HepG2 (cell line): Measurements from ENCODE around the gene DDX1. TPM values are rescaled to one million over a fixed set of nuclear protein-coding genes. Genes with fewer than 3 reads are reported as not detected.

Source experiments
- ATAC-seq: fragments of 200-7000 bp; cut with Tn5 transposase; 3 replicates; pipeline ENCODE4 v1.9.1; 2020; ENCODE audit warnings: mild to moderate bottlenecking, moderate library complexity
- BruUV-seq: library from RNA; stranded (reverse); fragments of 400-500 nt; replicated peaks from 2 replicates; lab custom pipeline; 2021; lab: Mats Ljungman, UMichigan
- CTCF ChIA-PET: fragments of 300-600 bp; formaldehyde crosslinking; extraction: SDS; loops from one replicate; lab custom pipeline; 2021; ENCODE audit warnings: low total read pairs, inconsistent platforms, low intra/inter-chr PET ratio; lab: Yijun Ruan, JAX
- POLR2A ChIA-PET: fragments of 350-600 bp; sonication (Branson Sonifier 250); formaldehyde crosslinking; loops from one replicate; lab custom pipeline; 2020; ENCODE audit warnings: antibody characterized with exemption, inconsistent platforms; lab: Yijun Ruan, JAX
- DNase-seq: peaks from one replicate; pipeline ENCODE4 v3.0.0-alpha.2; 2015; ENCODE audit warnings: low spot score
- FAIRE-seq: peaks from 3 replicates; lab custom pipeline; 2011; peaks lifted over from hg19 to GRCh38; lab: Jason Lieb, UNC
- H2AFZ ChIP-seq: one replicate; pipeline ENCODE4 v1.6.1; 2011; ENCODE audit warnings: low read length, inconsistent platforms
- H3K27ac ChIP-seq: fragments of 300-600 bp; 3 replicates; pipeline ENCODE4 v1.8.0; 2011; ENCODE audit warnings: mixed run types, mild to moderate bottlenecking, mixed read lengths, low read length, inconsistent platforms; ENCODE audit not compliant: insufficient read depth; ENCODE audit errors: extremely low read length
- H3K27me3 ChIP-seq, 2 experiments: fragments of 200-600 bp in 1 of 2; 2 replicates in 1 of 2; 3 replicates in 1 of 2; pipeline versions ENCODE4 v1.6.0 to v1.8.0; 2011; ENCODE audit warnings: low read length in 2 of 2, mild to moderate bottlenecking in 2 of 2, moderate library complexity in 2 of 2, inconsistent platforms in 1 of 2; ENCODE audit not compliant: insufficient read depth in 2 of 2, control insufficient read depth in 1 of 2
- H3K36me3 ChIP-seq, 2 experiments: fragments of 200-600 bp in 1 of 2; replicated peaks in 1 of 2; 2 replicates in 1 of 2; 3 replicates in 1 of 2; pipeline versions ENCODE4 v1.5.1 to v1.8.0; 2011; ENCODE audit warnings: low read length in 2 of 2, inconsistent platforms in 1 of 2; ENCODE audit not compliant: insufficient read depth in 2 of 2, control insufficient read depth in 1 of 2
- H3K4me1 ChIP-seq: 2 replicates; pipeline ENCODE4 v1.5.1; 2012; ENCODE audit warnings: low read length, inconsistent platforms; ENCODE audit not compliant: insufficient read depth
- H3K4me2 ChIP-seq: 2 replicates; pipeline ENCODE4 v1.6.0; 2011; ENCODE audit warnings: low read depth, low read length, inconsistent platforms
- H3K4me3 ChIP-seq, 3 experiments: fragments of 200-600 bp in 1 of 3; sonication (generic), shearing (Covaris generic) in 1 of 3; replicated peaks in 1 of 3; 2 replicates each; pipeline ENCODE4 v1.5.1; 2011 to 2016; ENCODE audit warnings: low read length in 3 of 3, inconsistent platforms in 2 of 3, low read depth in 2 of 3, mild to moderate bottlenecking in 2 of 3, control low read depth in 1 of 3, mixed read lengths in 1 of 3; ENCODE audit not compliant: insufficient read depth in 1 of 3
- H3K79me2 ChIP-seq: one replicate; pipeline ENCODE4 v1.6.1; 2011; ENCODE audit warnings: low read length, inconsistent platforms; ENCODE audit not compliant: insufficient read depth
- H3K9ac ChIP-seq: 2 replicates; pipeline ENCODE4 v1.6.0; 2011; ENCODE audit warnings: mild to moderate bottlenecking, low read depth, low read length, inconsistent platforms; ENCODE audit not compliant: insufficient read depth
- H3K9me3 ChIP-seq: 2 replicates; pipeline ENCODE4 v1.5.1; 2012; ENCODE audit warnings: mild to moderate bottlenecking, low read length
- H4K20me1 ChIP-seq: 2 replicates; pipeline ENCODE4 v1.6.0; 2011; ENCODE audit warnings: inconsistent platforms, mild to moderate bottlenecking, low read length, moderate library complexity; ENCODE audit not compliant: insufficient read depth
- ARID4A ChIP-seq: sonication (generic); formaldehyde crosslinking; IDR thresholded peaks from 2 replicates; pipeline ENCODE4 v1.5.0; 2020; ENCODE audit warnings: mild to moderate bottlenecking, missing genetic modification reagents, borderline replicate concordance
- BORCS8-MEF2B ChIP-seq: sonication (generic); formaldehyde crosslinking; IDR thresholded peaks from 2 replicates; pipeline ENCODE4 v1.8.0; 2022; ENCODE audit warnings: mild to moderate bottlenecking, missing genetic modification reagents
- EZH2 ChIP-seq: conservative IDR thresholded peaks from 2 replicates; pipeline ENCODE4 v1.6.1; 2012; ENCODE audit warnings: mild to moderate bottlenecking, low read depth, low read length, moderate library complexity
- IRF2 ChIP-seq: IDR thresholded peaks from 2 replicates; pipeline ENCODE4 v1.6.1; 2018; ENCODE audit warnings: missing genetic modification reagents, missing compliant biosample characterization
- MEIS2 ChIP-seq: sonication (generic); formaldehyde crosslinking; IDR thresholded peaks from 2 replicates; pipeline ENCODE4 v1.9.0; 2021; ENCODE audit warnings: mild to moderate bottlenecking, missing genetic modification reagents
- MZF1 ChIP-seq: sonication (generic); formaldehyde crosslinking; IDR thresholded peaks from 2 replicates; pipeline ENCODE4 v1.8.1; 2023; ENCODE audit warnings: mild to moderate bottlenecking, missing genetic modification reagents, borderline replicate concordance
- RBM22 ChIP-seq: fragments of 200-400 bp; formaldehyde crosslinking; optimal IDR thresholded peaks from 2 replicates; pipeline ENCODE3; 2017; ENCODE audit warnings: mild to moderate bottlenecking, low read length, moderate library complexity
- U2AF2 ChIP-seq: fragments of 200-400 bp; formaldehyde crosslinking; IDR thresholded peaks from 2 replicates; pipeline ENCODE4 v1.6.1; 2017; ENCODE audit warnings: low read depth, mild to moderate bottlenecking, low read length
- YY1 ChIP-seq: IDR thresholded peaks from 2 replicates; pipeline ENCODE4 v1.6.1; 2011; ENCODE audit warnings: low read length, low read depth, moderate library complexity, mild to moderate bottlenecking; ENCODE audit not compliant: insufficient read depth, insufficient replicate concordance
- ZFAT ChIP-seq: sonication (generic); formaldehyde crosslinking; conservative IDR thresholded peaks from 2 replicates; pipeline ENCODE4 v1.8.1; 2023; ENCODE audit warnings: missing genetic modification reagents, inconsistent platforms
- ZNF784 ChIP-seq: sonication (generic); formaldehyde crosslinking; IDR thresholded peaks from 2 replicates; pipeline ENCODE4 v1.5.1; 2020; ENCODE audit warnings: missing genetic modification reagents, mild to moderate bottlenecking, borderline replicate concordance
- WGBS: methylation state at CpG from one replicate; pipeline ENCODE4 v1.1.6; 2017; ENCODE audit warnings: low lambda C conversion rate; 5-methylcytosine and 5-hydroxymethylcytosine counted together
- in situ Hi-C: cut with HindIII; loops from 2 replicates; pipeline ENCODE4 v1.10.0; 2017; ENCODE audit warnings: low pct_unique_long_range_greater_than_20kb; ENCODE audit not compliant: extremely low pct_ligation_motif_present
- intact Hi-C: fragments of 100-400 bp; cut with micrococcal nuclease; formaldehyde crosslinking; loops from one replicate; pipeline ENCODE4 v1.10.0; 2022; ENCODE audit not compliant: unreplicated experiment
- polyA plus RNA-seq, 8 experiments: library from polyadenylated mRNA; depleted of rRNA in 3 of 8; stranded (reverse) in 7 of 8; unstranded in 1 of 8; fragments of >200 nt; fragmentation: Illumina TruSeq in 4 of 8; extraction: Trizol in 4 of 8; gene quantifications; 2 replicates each; pipeline versions ENCODE4 v1.2.1 to v1.2.3, GENCODE V29; 2011 to 2016; ENCODE audit warnings: low read depth in 4 of 8, missing spikeins in 1 of 8, mixed read lengths in 1 of 8; ENCODE audit not compliant: insufficient read depth in 1 of 8
- total RNA-seq, 5 experiments: library from RNA; depleted of rRNA; stranded (reverse); fragments of >200 nt; fragmentation: Illumina TruSeq; extraction: Trizol; gene quantifications; 2 replicates each; pipeline ENCODE4 v1.2.3, GENCODE V29; 2016; ENCODE audit warnings: low read depth in 1 of 5

DDX1 gene
- total and polyA plus RNA-seq, 2 of the 13 experiments (the other 11 are each of a cell fraction or from before 2014, with no cell fraction given): 81.6 to 130 TPM

- Histone ChIP-seq H4K20me1 (peaks cover 9% of the 10 kb centered on the region), H3K4me1 (peaks cover 35% of the 10 kb centered on the region), H3K27me3 (no peaks in the 10 kb centered on the region; a peak in 1 of 5 replicates), H3K9me3 (no peaks in the 10 kb centered on the region), H3K27ac (no peak overlapping the region), H2AFZ (no peak overlapping the region), H3K36me3 (peaks cover 15 to 38% of the 10 kb centered on the region in 2 experiments), H3K9ac (no peak overlapping the region), H3K4me3 (no peak overlapping the region), H3K4me2 (0 out of 2 replicates have a peak overlapping the region, but pooled peaks have one; percentile 8), H3K79me2 (peaks cover 46% of the 10 kb centered on the region)
- 92% methylated on average over 5 of the region's 5 CpGs for WGBS
- ATAC-seq: no peak
- POLR2A ChIA-PET: no interaction called here
- no peak for FAIRE-seq
- DNase-seq: no peak
- BruUV-seq: no TSS peak
- CTCF ChIA-PET: no interaction called here
- TF ChIP-seq EZH2 (no peak), RBM22 (peak; percentile 76)
- in situ Hi-C loops (loop anchor here (25.0 kb wide), 3 partner anchors 582 to 957 kb away; partner anchors contain the start of gene LRATD1), intact Hi-C loops (no loop called here)
Observed at GRCh38 chr2:15594291-15595256, 2.9 kb downstream of the DDX1 start.

GRCh38 chr2:15595342-15595905, 3.8 kb downstream of the DDX1 start:
- Histone ChIP-seq H4K20me1 (peaks cover 9% of the 10 kb centered on the region), H3K27me3 (no peaks in the 10 kb centered on the region; a peak in 1 of 5 replicates), H3K27ac (no peak overlapping the region), H3K4me3 (no peak overlapping the region), H3K9ac (no peak overlapping the region), H3K4me1 (peaks cover 32% of the 10 kb centered on the region), H2AFZ (no peak overlapping the region), H3K79me2 (peaks cover 46% of the 10 kb centered on the region), H3K4me2 (no peak overlapping the region), H3K36me3 (peaks cover 17 to 46% of the 10 kb centered on the region in 2 experiments), H3K9me3 (no peaks in the 10 kb centered on the region)
- ChIA-PET POLR2A (no interaction called here), CTCF (no interaction called here)
- no peak for FAIRE-seq
- DNase-seq: no peak
- BruUV-seq: no TSS peak
- WGBS: 98% methylated on average over 6 of the region's 6 CpGs
- in situ Hi-C loops (loop anchor here (25.0 kb wide), 3 partner anchors 583 to 958 kb away; partner anchors contain the start of gene LRATD1), intact Hi-C loops (no loop called here)
- no peak for ATAC-seq
- TF ChIP-seq MEIS2 (CRISPR knock-in tag) (no peak), ZNF784 (CRISPR knock-in tag) (no peak), BORCS8-MEF2B (CRISPR knock-in tag) (no peak), IRF2 (CRISPR knock-in tag) (no peak), U2AF2 (no peak), YY1 (no peak), ZFAT (no peak), MZF1 (CRISPR knock-in tag) (no peak), ARID4A (CRISPR knock-in tag) (no peak)
